H1 (cell line): ENCODE data around the gene SYNJ2. TPM values are rescaled to one million over a fixed set of nuclear protein-coding genes. Genes with fewer than 3 reads are reported as not detected.

Experiments used
- BACH1 ChIP-seq: IDR thresholded peaks from 2 replicates; pipeline ENCODE4 v1.6.1; 2012; ENCODE audit warnings: low read length, improper control_type of control experiment
- CEBPB ChIP-seq: IDR thresholded peaks from 2 replicates; pipeline ENCODE4 v1.6.1; 2012; ENCODE audit warnings: low read depth, low read length
- CHD7 ChIP-seq: fragments of 300-600 bp; sonication (generic); IDR thresholded peaks from 2 replicates; pipeline ENCODE4 v1.7.1; 2012; ENCODE audit warnings: low read length, moderate library complexity, mild to moderate bottlenecking, inconsistent platforms; ENCODE audit not compliant: insufficient replicate concordance
- CTBP2 ChIP-seq: IDR thresholded peaks from 2 replicates; pipeline ENCODE4 v1.7.0; 2011; ENCODE audit warnings: borderline replicate concordance, mild to moderate bottlenecking, moderate library complexity, mixed read lengths, low read length; ENCODE audit not compliant: insufficient read depth, insufficient read length
- EZH2 ChIP-seq: fragments of 200-600 bp; sonication (generic); IDR thresholded peaks from 2 replicates; pipeline ENCODE4 v1.7.1; 2012; ENCODE audit warnings: low read depth, mild to moderate bottlenecking, moderate library complexity, low read length, inconsistent platforms; ENCODE audit not compliant: severe bottlenecking
- MAFK ChIP-seq: IDR thresholded peaks from 2 replicates; pipeline ENCODE4 v1.6.1; 2012; ENCODE audit warnings: low read depth, mild to moderate bottlenecking, improper control_type of control experiment, low read length
- POLR2A ChIP-seq, 2 experiments: IDR thresholded peaks; 1 replicate in 1 of 2; 2 replicates in 1 of 2; pipeline ENCODE4 v1.6.1; 2011; ENCODE audit warnings: low read depth in 2 of 2, low read length in 2 of 2, mild to moderate bottlenecking in 2 of 2; ENCODE audit errors: control extremely low read depth in 1 of 2
- RBBP5 ChIP-seq: IDR thresholded peaks from 2 replicates; pipeline ENCODE4 v1.7.1; 2012; ENCODE audit warnings: low read depth, mild to moderate bottlenecking, inconsistent platforms, low read length, moderate library complexity, borderline replicate concordance
- USF2 ChIP-seq: IDR thresholded peaks from 2 replicates; pipeline ENCODE4 v1.6.1; 2011; ENCODE audit warnings: low read length, improper control_type of control experiment
- polyA plus RNA-seq, 7 experiments: library from polyadenylated mRNA; depleted of rRNA in 3 of 7; stranded (reverse) in 5 of 7; unstranded in 2 of 7; fragments of >200 nt in 5 of 7; fragments of 200-250 nt in 2 of 7; gene quantifications; 1 replicate in 5 of 7; 2 replicates in 1 of 7; 4 replicates in 1 of 7; pipeline versions ENCODE4 v1.2.1 to v1.2.3, GENCODE V29; 2011 to 2013; ENCODE audit warnings: missing spikeins in 2 of 7, mixed read lengths in 2 of 7
- total RNA-seq: library from RNA; stranded (reverse); fragmentation: NEBNext Ultra II Directional; extraction: Animal tissue kit (Norgen Biotek cat#: 25700); gene quantifications from 2 replicates; pipeline ENCODE4 v1.2.1, GENCODE V29; 2021

SYNJ2 gene
- total and polyA plus RNA-seq, 2 of the 8 experiments (the other 6 are each of a cell fraction or from before 2014, with no cell fraction given) = 3.7 to 13.9 TPM

- TF ChIP-seq CHD7 (no peak), POLR2A (IDR thresholded peaks at IDR 0.05; ENCODE audit: control extremely low read depth in 1 of 2, low read depth in 2 of 2, low read length in 2 of 2) (no peak), CEBPB (no peak), EZH2 (no peak), RBBP5 (no peak), BACH1 (no peak), USF2 (no peak), CTBP2 (no peak), MAFK (no peak)
Observed at GRCh38 chr6:158061709-158062461, 80.2 kb downstream of the SYNJ2 start (continued).
